HG03469 (cell line): ENCODE results near the gene MGAT5B.
"Not testable (repeated sequence)": the region's sequence is repeated elsewhere in the genome, so short reads cannot be mapped to it uniquely, and the experiment has no call there.

Experiments used
- ATAC-seq: cut with Tn5 transposase; IDR thresholded peaks from one replicate; pipeline ENCODE4 v1.9.1; 2021; ENCODE audit warnings: mild to moderate bottlenecking, moderate library complexity, moderate number of reproducible peaks; ENCODE audit not compliant: unreplicated experiment

Gene MGAT5B

DNA sequence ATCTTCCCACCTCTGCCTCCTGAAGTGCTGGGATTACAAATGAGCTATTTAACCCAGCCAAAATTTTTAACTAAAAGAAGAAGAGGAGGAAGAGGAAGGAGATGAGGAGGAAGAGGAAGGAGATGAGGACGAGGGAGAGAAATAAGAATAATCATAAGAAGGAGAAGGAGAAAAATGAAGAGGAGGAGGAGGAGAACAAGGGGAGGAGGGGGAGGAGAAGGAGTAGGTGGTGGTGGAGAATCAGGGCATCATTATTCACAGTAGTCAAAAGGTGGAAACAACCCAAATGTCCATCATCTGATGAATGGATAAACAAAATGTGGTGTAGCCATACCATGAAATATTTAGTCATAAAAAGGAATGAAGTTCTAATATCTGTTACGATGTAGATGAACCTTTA is 21.2 kb upstream of the MGAT5B start:
- ATAC-seq: no peak

DNA sequence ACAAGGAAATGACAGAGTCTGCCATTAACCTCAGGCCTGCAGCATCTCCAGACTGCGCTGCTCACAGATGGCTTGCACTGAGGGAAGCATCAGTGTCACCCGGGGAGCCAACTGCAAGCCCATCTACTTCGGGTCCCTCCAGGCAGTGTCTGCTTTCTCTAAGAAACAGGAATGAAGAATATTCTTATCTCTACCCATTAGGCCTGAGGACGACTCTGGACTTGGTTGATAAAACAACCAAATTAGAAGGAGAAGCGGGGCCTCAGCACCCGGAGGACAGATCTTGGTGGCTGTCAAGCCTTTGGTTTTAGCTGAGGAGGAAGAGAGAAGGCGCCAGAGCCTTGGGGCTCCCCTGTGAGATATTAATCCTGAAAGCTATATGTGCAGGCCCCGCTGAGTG is 19.5 kb upstream of the MGAT5B start:
- no peak for ATAC-seq

GRCh38 chr17:76849160-76849559 is 19.0 kb upstream of the MGAT5B start:
- not testable (repeated sequence) for ATAC-seq

GRCh38 chr17:76852843-76853242 is 15.4 kb upstream of the MGAT5B start:
- no peak for ATAC-seq

DNA sequence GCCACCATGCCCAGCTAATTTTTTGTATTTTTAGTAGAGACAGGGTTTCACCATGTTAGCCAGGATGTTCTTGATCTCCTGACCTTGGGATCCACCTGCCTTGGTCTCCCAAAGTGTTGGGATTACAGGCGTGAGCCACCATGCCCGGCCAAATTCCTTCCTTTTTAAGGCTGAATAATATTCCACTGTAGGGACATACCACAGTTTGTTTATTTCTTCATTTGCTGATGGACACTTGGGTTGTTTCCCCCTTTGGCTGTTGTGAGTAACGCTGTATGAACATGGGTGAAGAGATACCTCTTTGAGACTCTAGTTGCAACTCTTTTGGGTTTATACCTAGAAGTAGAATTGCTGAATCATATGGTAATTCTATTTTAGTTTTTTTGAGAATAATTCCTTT is 13.1 kb upstream of the MGAT5B start:
- no peak for ATAC-seq

DNA sequence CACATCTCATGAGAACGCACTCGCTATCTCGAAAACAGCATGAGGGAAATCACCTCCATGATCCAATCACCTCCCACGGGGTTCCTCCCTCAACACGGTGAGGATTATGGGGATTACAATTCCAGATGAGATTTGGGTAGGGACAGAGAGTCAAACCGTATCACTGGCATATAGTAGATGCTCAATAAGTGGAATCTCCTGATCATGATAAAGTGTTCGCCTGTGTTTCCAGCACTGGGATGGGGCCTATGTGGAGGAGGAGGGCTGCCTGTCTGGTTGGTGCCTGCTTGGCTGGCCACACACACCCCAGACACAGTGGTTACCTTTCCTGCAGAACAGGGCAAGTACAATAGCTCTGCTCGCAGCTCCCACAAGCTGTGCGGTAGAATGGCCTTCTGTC is 6.1 kb upstream of the MGAT5B start:
- ATAC-seq: no peak

- no peak for ATAC-seq
These were observed 5.7 kb upstream of the MGAT5B start for GRCh38 chr17:76862494-76862893.

DNA sequence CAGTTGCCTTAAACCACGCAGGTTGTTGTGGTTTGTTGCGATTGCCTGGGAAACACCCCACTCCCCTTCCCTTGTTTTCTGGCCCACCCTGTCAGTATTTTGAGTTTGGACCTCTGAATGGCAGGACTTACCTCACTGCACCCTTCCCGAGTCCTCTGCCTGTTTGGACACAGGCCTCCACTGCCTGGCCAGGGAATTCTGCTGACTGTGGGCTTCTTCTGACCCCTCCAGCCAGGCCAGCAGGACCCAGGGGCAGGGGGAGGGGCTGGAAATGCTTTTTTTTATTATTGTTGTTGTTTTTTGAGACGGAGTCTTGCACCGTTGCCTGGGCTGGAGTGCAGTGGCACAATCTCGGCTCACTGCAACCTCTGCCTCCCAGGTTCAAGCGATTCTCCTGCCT is 4.2 kb upstream of the MGAT5B start:
- ATAC-seq: no peak

GRCh38 chr17:76865174-76865573 is 3.0 kb upstream of the MGAT5B start:
- no peak for ATAC-seq

DNA sequence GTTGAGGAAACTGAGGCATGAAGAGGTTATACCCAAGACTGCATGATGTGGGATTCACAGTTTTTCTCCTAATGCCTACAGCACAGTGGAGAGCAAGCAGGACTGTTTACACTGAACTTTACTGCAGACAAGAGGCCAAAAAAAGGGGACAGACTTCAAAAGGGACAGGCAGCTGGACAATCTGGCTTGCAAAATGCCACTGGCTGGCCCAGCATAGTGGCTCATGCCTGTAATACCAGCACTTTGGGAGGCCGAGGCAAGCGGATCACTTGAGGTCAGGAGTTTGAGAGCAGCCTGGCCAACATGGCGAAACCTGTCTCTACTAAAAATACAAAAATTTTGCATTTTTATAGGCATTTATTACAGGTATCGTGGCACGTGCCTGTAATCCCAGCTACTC is 2.0 kb upstream of the MGAT5B start:
- ATAC-seq: no peak

- ATAC-seq: no peak
These were observed 1.2 kb upstream of the MGAT5B start for GRCh38 chr17:76866774-76867577.

- ATAC-seq: no peak
These were observed 527 bp upstream of the MGAT5B start for GRCh38 chr17:76867578-76868175.

GRCh38 chr17:76868669-76869495 is 678 bp downstream of the MGAT5B start:
- no peak for ATAC-seq

DNA sequence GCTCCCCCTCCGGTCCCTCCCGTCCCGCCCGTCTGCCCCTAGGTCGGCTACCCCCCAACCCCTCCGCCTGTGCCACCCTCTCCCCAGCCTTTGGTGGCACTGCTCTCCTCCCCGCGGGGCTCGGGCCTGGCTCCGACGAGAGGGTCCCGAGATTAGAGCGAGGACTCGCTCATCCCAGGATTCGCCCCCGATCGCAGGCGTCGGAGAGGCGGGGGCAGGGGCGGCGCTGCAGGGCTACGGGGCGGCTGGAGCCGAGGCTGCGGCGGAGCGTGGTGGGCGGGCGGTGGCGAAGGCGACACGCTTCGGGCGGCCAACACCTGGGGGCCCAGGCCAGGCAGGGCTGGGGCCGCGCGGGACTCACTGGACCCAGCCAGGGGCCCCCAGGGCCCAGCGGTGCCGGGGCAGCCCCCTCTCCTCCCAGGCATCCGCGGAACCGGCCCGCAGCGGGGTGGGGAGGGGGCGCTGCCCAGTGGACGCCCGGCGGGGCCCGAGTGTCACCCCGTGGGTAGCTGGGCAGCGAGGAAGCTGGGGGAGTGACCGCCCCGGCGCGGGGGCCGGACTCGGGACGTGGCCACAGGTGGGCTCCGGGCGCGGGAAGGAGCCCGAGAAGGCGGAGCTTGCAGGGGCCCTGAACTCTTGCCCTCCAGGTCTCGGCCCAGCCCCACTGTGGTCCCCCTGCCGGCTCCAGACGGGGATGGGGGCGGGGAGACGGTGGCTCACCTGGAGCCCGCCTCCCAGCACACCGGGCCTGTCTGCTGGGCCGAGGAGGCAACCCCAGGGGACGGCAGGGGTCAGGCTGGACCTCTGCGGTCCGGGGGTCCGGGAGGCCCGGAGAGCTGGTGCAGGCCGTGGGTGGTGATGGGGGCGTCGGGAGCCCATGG is 1.5 kb downstream of the MGAT5B start:
- ATAC-seq: no peak

DNA sequence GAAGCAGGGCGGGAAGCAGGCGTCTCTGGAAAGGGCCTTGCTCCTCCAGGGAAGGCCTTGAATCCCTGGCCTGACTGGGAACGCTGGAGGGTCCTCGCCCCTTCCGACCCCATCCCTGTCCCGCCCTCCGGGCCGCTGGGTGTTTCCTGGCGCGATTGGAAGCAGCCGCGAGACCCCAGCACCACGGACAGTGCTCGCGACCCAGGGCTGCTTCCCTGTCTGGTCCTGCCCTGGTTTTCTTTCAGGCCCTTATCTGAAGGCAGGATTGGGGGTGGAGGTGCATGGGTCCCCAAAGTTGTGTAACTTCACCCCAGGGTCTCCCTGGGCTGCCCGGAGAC is 2.1 kb downstream of the MGAT5B start:
- ATAC-seq: no peak

- no peak for ATAC-seq
These were observed 3.5 kb downstream of the MGAT5B start for GRCh38 chr17:76871668-76872067.

- ATAC-seq: no peak
These were observed 4.1 kb downstream of the MGAT5B start for GRCh38 chr17:76872221-76872873.

GRCh38 chr17:76872874-76873221 is 4.6 kb downstream of the MGAT5B start:
- no peak for ATAC-seq

GRCh38 chr17:76873856-76874255 is 5.7 kb downstream of the MGAT5B start:
- ATAC-seq: no peak

DNA sequence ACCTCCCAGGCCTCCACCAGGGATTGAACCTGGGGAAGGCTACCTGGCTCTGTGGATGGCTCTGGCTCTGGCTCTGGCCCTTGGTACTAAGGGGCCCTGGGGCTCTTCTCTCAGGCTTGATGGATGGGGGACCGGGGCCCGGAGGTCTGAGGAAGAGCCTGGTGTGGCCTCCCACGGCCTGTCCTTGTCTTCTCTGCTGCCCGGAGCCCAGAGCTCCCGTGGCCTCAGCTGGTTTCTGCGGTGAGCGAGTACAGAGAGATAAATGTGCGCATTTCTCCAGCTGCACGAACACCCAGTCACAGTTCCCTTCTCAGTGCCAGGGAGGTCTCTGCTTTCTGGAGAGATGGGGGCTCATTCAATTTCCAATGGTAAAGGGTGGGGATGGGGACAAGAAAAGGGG is 9.2 kb downstream of the MGAT5B start:
- no peak for ATAC-seq

- no peak for ATAC-seq
These were observed 10.4 kb downstream of the MGAT5B start for GRCh38 chr17:76878568-76878967.
